ENCODE data around the gene EME2. TPM values are rescaled to one million over a fixed set of nuclear protein-coding genes. Genes with fewer than 3 reads are reported as not detected.

EME2 gene
- total RNA-seq, 1 experiment from 2014 or later: 63.6 TPM

- Histone ChIP-seq H3K23me2 (ENCODE audit: insufficient read length, low read depth, low read length, poor library complexity, severe bottlenecking) (no peaks in the 10 kb centered on the region), H2BK12ac (ENCODE audit: insufficient read length, low read depth, low read length) (no peak overlapping the region), H3K56ac (ENCODE audit: insufficient read length, low read depth, low read length) (no peak overlapping the region), H2BK120ac (ENCODE audit: low read depth, low read length, poor library complexity, severe bottlenecking) (no peak overlapping the region), H2AK5ac (ENCODE audit: insufficient read length, low read length) (no peak overlapping the region), H2BK20ac (ENCODE audit: low read depth, low read length, poor library complexity, severe bottlenecking) (no peak overlapping the region), H2BK5ac (ENCODE audit: insufficient read length, low read length) (no peak overlapping the region), H2BK15ac (ENCODE audit: low read depth, low read length) (no peak overlapping the region), H3K9me3 (ENCODE audit: control insufficient read depth, low read depth, low read length) (peaks cover 15% of the 10 kb centered on the region), H4K91ac (ENCODE audit: insufficient read length, low read depth, low read length) (no peak overlapping the region), H4K8ac (replicated peaks; ENCODE audit: insufficient read length, low read depth, low read length) (no peak overlapping the region), H3K18ac (ENCODE audit: insufficient read length, low read depth, low read length) (no peak overlapping the region), H3K27ac (ENCODE audit: insufficient read length, low read depth, low read length) (no peak overlapping the region), H3K23ac (ENCODE audit: insufficient read length, low read depth, low read length) (no peak overlapping the region), H3T11ph (ENCODE audit: low read length) (no peak overlapping the region), H4K20me1 (ENCODE audit: control insufficient read depth, insufficient read depth, insufficient read length) (no peaks in the 10 kb centered on the region), H3K4me2 (ENCODE audit: insufficient read depth, insufficient read length, low read length) (no peak overlapping the region), H3K14ac (ENCODE audit: insufficient read depth, low read length) (no peak overlapping the region), H3K4me1 (ENCODE audit: insufficient read depth, low read length) (no peaks in the 10 kb centered on the region), H3K79me2 (ENCODE audit: insufficient read depth, low read length) (no peaks in the 10 kb centered on the region), H3K79me1 (ENCODE audit: insufficient read depth, low read depth, low read length, poor library complexity, severe bottlenecking) (no peaks in the 10 kb centered on the region), H4K5ac (ENCODE audit: insufficient read length, low read depth, low read length) (no peak overlapping the region), H3K9ac (ENCODE audit: extremely low read depth, insufficient read length, low read length) (no peak overlapping the region), H2AFZ (ENCODE audit: low read length) (no peak overlapping the region), H3K27me3 (ENCODE audit: insufficient read depth, low read length) (no peaks in the 10 kb centered on the region), H3K4ac (ENCODE audit: low read depth, low read length) (no peak overlapping the region)
- Mint-ChIP-seq H3K4me1 (no peaks in the 10 kb centered on the region), H3K9me3 (no peaks in the 10 kb centered on the region), H3K4me3 (no peak overlapping the region), H3K36me3 (ENCODE audit: insufficient read depth in 1 of 3, low read depth in 3 of 3) (peaks cover 0 to 7% (median 6%) of the 10 kb centered on the region in 3 experiments; a peak in 5 of 7 replicates), H3K27me3 (ENCODE audit: low read depth) (no peaks in the 10 kb centered on the region), H3K27ac (peak overlapping the region in 1 of 3 experiments; percentile 57; a peak in 1 of 7 replicates)
- DNase-seq: no peak
- no peak for TF ChIP-seq CTCF (conservative IDR thresholded peaks at IDR 0.05)
- WGBS (ENCODE audit: extremely low coverage, insufficient read length, low lambda C conversion rate): no CpG with 5 or more reads among the region's 22 CpGs
Observed at GRCh38 chr16:1734816-1735215, 37.8 kb upstream of the EME2 start.

Measured in H9 (cell line).